Measurements from ENCODE around the gene AK9. TPM values are rescaled to one million over a fixed set of nuclear protein-coding genes. Genes with fewer than 3 reads are reported as not detected.

AK9 gene
- total RNA-seq, 1 donor from 2014 or later, result 8.2 TPM

GRCh38 chr6:109449064-109449794, 241.8 kb downstream of the AK9 start:
- no peak for TF ChIP-seq EZH2phosphoT487 (IDR thresholded peaks at IDR 0.05)
- TF ChIP-seq CTCF (IDR thresholded peaks at IDR 0.05), result no peak
- no peak for TF ChIP-seq EZH2 (IDR thresholded peaks at IDR 0.05)
- Histone ChIP-seq H3K9ac (no peak overlapping the region), H3K27me3 (no peaks in the 10 kb centered on the region), H3K79me2 (ENCODE audit: low read depth) (peaks cover 5% of the 10 kb centered on the region), H3K9me3 (ENCODE audit: low read depth) (no peaks in the 10 kb centered on the region), H3K4me3 (no peak overlapping the region), H3K36me3 (no peaks in the 10 kb centered on the region), H4K20me1 (ENCODE audit: low read depth) (peaks cover 4% of the 10 kb centered on the region), H3K27ac (no peak overlapping the region), H2AFZ (replicated peaks) (no peak overlapping the region), H3K4me2 (no peak overlapping the region), H3K4me1 (peaks cover 4% of the 10 kb centered on the region), H3F3A (ENCODE audit: low read depth) (peaks cover 3% of the 10 kb centered on the region)
- Mint-ChIP-seq H3K4me3 (no peak overlapping the region), H3K27me3 (ENCODE audit: insufficient read depth, low read depth) (peaks cover 6% of the 10 kb centered on the region), H3K4me1 (peaks cover 2% of the 10 kb centered on the region), H3K27ac (no peak overlapping the region), H3K36me3 (peaks cover 17% of the 10 kb centered on the region), H3K9me3 (no peaks in the 10 kb centered on the region)
- no peak for DNase-seq (ENCODE audit: low spot score)

- H2AFZ ChIP-seq (replicated peaks), result no peak overlapping the region
- TF ChIP-seq EZH2phosphoT487 (IDR thresholded peaks at IDR 0.05) (no peak), CTCF (IDR thresholded peaks at IDR 0.05) (no peak), EZH2 (IDR thresholded peaks at IDR 0.05) (no peak)
- no peak for DNase-seq (ENCODE audit: low spot score)
- H3K27ac Mint-ChIP-seq, result peak overlapping the region; percentile 89
- H3F3A ChIP-seq (ENCODE audit: low read depth), result no peaks in the 10 kb centered on the region
- peaks cover 17% of the 10 kb centered on the region for H3K36me3 Mint-ChIP-seq
- no peak overlapping the region for H3K4me2 ChIP-seq
- H3K27me3 Mint-ChIP-seq (ENCODE audit: insufficient read depth, low read depth), result peaks cover 6% of the 10 kb centered on the region
- no peaks in the 10 kb centered on the region for H3K36me3 ChIP-seq
- H3K27ac ChIP-seq, result no peak overlapping the region
- H3K4me3 Mint-ChIP-seq, result no peak overlapping the region
- no peaks in the 10 kb centered on the region for H3K9me3 ChIP-seq (ENCODE audit: low read depth)
- peaks cover 2% of the 10 kb centered on the region for H3K4me1 Mint-ChIP-seq
- no peaks in the 10 kb centered on the region for H3K79me2 ChIP-seq (ENCODE audit: low read depth)
- no peaks in the 10 kb centered on the region for H3K4me1 ChIP-seq
- no peak overlapping the region for H3K4me3 ChIP-seq
- no peaks in the 10 kb centered on the region for H3K27me3 ChIP-seq
- peaks cover 4% of the 10 kb centered on the region for H4K20me1 ChIP-seq (ENCODE audit: low read depth)
- H3K9me3 Mint-ChIP-seq, result no peaks in the 10 kb centered on the region
- no peak overlapping the region for H3K9ac ChIP-seq
Measured at GRCh38 chr6:109448615-109449014, 242.4 kb downstream of the AK9 start.

DNA sequence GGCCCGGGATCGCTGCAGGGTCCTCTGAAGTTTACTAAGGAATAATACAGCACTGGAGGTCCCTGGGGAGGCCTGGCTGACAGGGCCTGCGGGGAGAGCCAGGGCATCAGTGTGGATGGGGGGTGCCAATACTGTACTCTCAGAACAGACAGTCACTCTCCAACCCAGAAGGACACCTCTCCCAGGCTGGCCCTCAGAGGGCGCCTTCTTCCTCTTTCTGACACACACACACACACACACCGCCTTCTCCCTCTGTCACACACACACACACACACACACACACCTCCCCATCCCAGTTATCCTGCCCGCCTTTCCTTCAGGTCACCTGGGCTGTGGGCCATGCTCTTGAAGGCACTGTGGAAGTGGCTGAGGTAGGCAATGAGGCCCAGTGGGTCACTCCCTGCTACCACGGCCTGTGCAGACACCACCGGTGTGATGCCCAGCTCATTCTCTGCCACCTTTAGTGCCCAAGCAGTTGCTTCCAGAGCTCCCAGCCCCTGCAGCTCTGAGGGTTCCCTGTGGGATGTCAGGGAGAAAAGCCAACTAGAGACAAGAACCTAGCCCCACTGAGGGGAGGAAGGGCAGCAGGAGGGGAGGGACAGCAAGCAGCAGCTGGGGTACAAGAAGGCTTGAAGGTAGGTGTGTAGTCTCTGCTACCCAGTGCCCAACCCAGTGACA, 243.0 kb downstream of the AK9 start:
- Histone ChIP-seq H3F3A (ENCODE audit: low read depth) (no peaks in the 10 kb centered on the region), H3K9ac (no peak overlapping the region), H4K20me1 (ENCODE audit: low read depth) (peaks cover 4% of the 10 kb centered on the region), H3K79me2 (ENCODE audit: low read depth) (no peaks in the 10 kb centered on the region), H3K27me3 (no peaks in the 10 kb centered on the region), H3K27ac (no peak overlapping the region), H3K9me3 (ENCODE audit: low read depth) (no peaks in the 10 kb centered on the region), H3K4me1 (no peaks in the 10 kb centered on the region), H2AFZ (replicated peaks) (no peak overlapping the region), H3K4me3 (no peak overlapping the region), H3K4me2 (no peak overlapping the region), H3K36me3 (no peaks in the 10 kb centered on the region)
- H3K27ac Mint-ChIP-seq, result peak overlapping the region; percentile 60
- no peaks in the 10 kb centered on the region for H3K9me3 Mint-ChIP-seq
- H3K4me1 Mint-ChIP-seq, result peaks cover 2% of the 10 kb centered on the region
- no peak for DNase-seq (ENCODE audit: low spot score)
- H3K36me3 Mint-ChIP-seq, result peaks cover 17% of the 10 kb centered on the region
- peaks cover 6% of the 10 kb centered on the region for H3K27me3 Mint-ChIP-seq (ENCODE audit: insufficient read depth, low read depth)
- TF ChIP-seq EZH2phosphoT487 (IDR thresholded peaks at IDR 0.05), result no peak
- no peak for TF ChIP-seq CTCF (IDR thresholded peaks at IDR 0.05)
- no peak for TF ChIP-seq EZH2 (IDR thresholded peaks at IDR 0.05)
- no peak overlapping the region for H3K4me3 Mint-ChIP-seq

All from neural progenitor cell (in vitro differentiated cells).